ELF-1 (cell line): Measurements from ENCODE around the gene LYSMD3.

Experiments used
- DNase-seq: peaks from one replicate; pipeline ENCODE4 v3.0.0-alpha.2; 2016; ENCODE audit warnings: low read depth, low spot score

LYSMD3 gene

GRCh38 chr5:90548069-90548593 is 18.7 kb upstream of the LYSMD3 start:
- no peak for DNase-seq

- DNase-seq, result no peak
These were observed 17.7 kb upstream of the LYSMD3 start for GRCh38 chr5:90547072-90547536.

GRCh38 chr5:90546216-90546837 is 16.9 kb upstream of the LYSMD3 start:
- DNase-seq, result no peak

- no peak for DNase-seq
These were observed 16.1 kb upstream of the LYSMD3 start for GRCh38 chr5:90545511-90545910.

- DNase-seq, result no peak
These were observed 13.6 kb upstream of the LYSMD3 start for GRCh38 chr5:90542827-90543519.

GRCh38 chr5:90534922-90535321 is 5.5 kb upstream of the LYSMD3 start:
- DNase-seq, result no peak

- no peak for DNase-seq
These were observed 4.4 kb upstream of the LYSMD3 start for GRCh38 chr5:90533794-90534193.

- no peak for DNase-seq
These were observed 1.5 kb upstream of the LYSMD3 start for GRCh38 chr5:90530736-90531487.

- peak; percentile 82 for DNase-seq
These were observed 724 bp upstream of the LYSMD3 start for GRCh38 chr5:90529939-90530677.

GRCh38 chr5:90528601-90529193 is 687 bp downstream of the LYSMD3 start:
- DNase-seq, result peak; percentile 25

GRCh38 chr5:90519081-90519480 is 10.3 kb downstream of the LYSMD3 start:
- no peak for DNase-seq

- DNase-seq, result no peak
These were observed 10.7 kb downstream of the LYSMD3 start for GRCh38 chr5:90518661-90519060.

- no peak for DNase-seq
These were observed 14.9 kb downstream of the LYSMD3 start for GRCh38 chr5:90514520-90514919.

- DNase-seq, result no peak
These were observed 18.9 kb downstream of the LYSMD3 start for GRCh38 chr5:90510438-90510837.

- no peak for DNase-seq
These were observed 23.2 kb downstream of the LYSMD3 start for GRCh38 chr5:90506221-90506620.

GRCh38 chr5:90504743-90505142 is 24.6 kb downstream of the LYSMD3 start:
- DNase-seq, result no peak

GRCh38 chr5:90503596-90503995 is 25.8 kb downstream of the LYSMD3 start:
- DNase-seq, result no peak

GRCh38 chr5:90495146-90495545 is 34.2 kb downstream of the LYSMD3 start:
- no peak for DNase-seq

- no peak for DNase-seq
These were observed 35.3 kb downstream of the LYSMD3 start for GRCh38 chr5:90494043-90494442.

- DNase-seq, result no peak
These were observed 40.6 kb downstream of the LYSMD3 start for GRCh38 chr5:90488791-90489190.

GRCh38 chr5:90484540-90484939 is 44.8 kb downstream of the LYSMD3 start:
- DNase-seq, result no peak
